Cardiac septum (tissue), 1 donor: ENCODE results near the gene GUCA2A. TPM values are rescaled to one million over a fixed set of nuclear protein-coding genes. Genes with fewer than 3 reads are reported as not detected.
"Not testable (repeated sequence)": the region's sequence is repeated elsewhere in the genome, so short reads cannot be mapped to it uniquely, and the experiment has no call there.

Source experiments
- DNase-seq: peaks from one replicate; pipeline ENCODE4 v3.0.0-alpha.2; 2020; ENCODE audit warnings: low spot score
- intact Hi-C: fragments of 100-400 bp; cut with DNase I; formaldehyde crosslinking; loops from one replicate; pipeline ENCODE4 v1.14.0; 2022
- long read RNA-seq: library from polyadenylated mRNA; unstranded; transcript quantifications from one replicate; pipeline ENCODE4 v2.0.0, GENCODE V29; 2021
- total RNA-seq: library from RNA; stranded (reverse); fragmentation: NEBNext Ultra II Directional; extraction: Animal tissue kit (Norgen Biotek cat#: 25700); gene quantifications from one replicate; pipeline ENCODE4 v1.2.1, GENCODE V29; 2021
- donor health status: DM: no; HTN: no; CAD: no.

The GUCA2A gene
- not detected for total RNA-seq
- long read RNA-seq: 0 reads

- intact Hi-C loops: no loop called here
- no peak for DNase-seq
These were observed at the start of gene GUCA2A for GRCh38 chr1:42164551-42165420. TSS of gene GUCA2A (minus strand) at chr1:42164745. CDS start at chr1:42164712, 33 bp downstream.

GRCh38 chr1:42211224-42211623, 46.7 kb upstream of the GUCA2A start:
- intact Hi-C loops: no loop called here

GRCh38 chr1:42210421-42211133, 46.0 kb upstream of the GUCA2A start:
- DNase-seq: no peak
- intact Hi-C loops: no loop called here

More at GRCh38 chr1:42211224-42211623, 46.7 kb upstream of the GUCA2A start:
- DNase-seq: no peak

- DNase-seq: no peak
- intact Hi-C loops: no loop called here
These were observed 45.1 kb upstream of the GUCA2A start for GRCh38 chr1:42209526-42210251.

- intact Hi-C loops, DNase-seq: not testable (repeated sequence)
These were observed 42.4 kb upstream of the GUCA2A start for GRCh38 chr1:42206930-42207329.

GRCh38 chr1:42206164-42206563, 41.6 kb upstream of the GUCA2A start:
- DNase-seq: no peak
- intact Hi-C loops: no loop called here

GRCh38 chr1:42201986-42202385, 37.4 kb upstream of the GUCA2A start:
- intact Hi-C loops: no loop called here
- DNase-seq: no peak

GRCh38 chr1:42198251-42198650, 33.7 kb upstream of the GUCA2A start:
- intact Hi-C loops: no loop called here
- no peak for DNase-seq

GRCh38 chr1:42195841-42196240, 31.3 kb upstream of the GUCA2A start:
- no peak for DNase-seq
- intact Hi-C loops: no loop called here

- DNase-seq: no peak
- intact Hi-C loops: no loop called here
These were observed 27.6 kb upstream of the GUCA2A start for GRCh38 chr1:42192106-42192505.

GRCh38 chr1:42191319-42191718, 26.8 kb upstream of the GUCA2A start:
- no peak for DNase-seq
- intact Hi-C loops: no loop called here

- intact Hi-C loops: no loop called here
- DNase-seq: no peak
These were observed 25.6 kb upstream of the GUCA2A start for GRCh38 chr1:42189931-42190853.

- DNase-seq: no peak
- intact Hi-C loops: no loop called here
These were observed 21.6 kb upstream of the GUCA2A start for GRCh38 chr1:42186152-42186551.

GRCh38 chr1:42184616-42185015, 20.1 kb upstream of the GUCA2A start:
- intact Hi-C loops: no loop called here
- no peak for DNase-seq

- no peak for DNase-seq
- intact Hi-C loops: no loop called here
These were observed 19.4 kb upstream of the GUCA2A start for GRCh38 chr1:42183957-42184268.

GRCh38 chr1:42183210-42183956, 18.8 kb upstream of the GUCA2A start:
- no peak for DNase-seq
- intact Hi-C loops: no loop called here

GRCh38 chr1:42181687-42182086, 17.1 kb upstream of the GUCA2A start:
- DNase-seq: no peak
- intact Hi-C loops: no loop called here

GRCh38 chr1:42179900-42180329, 15.4 kb upstream of the GUCA2A start:
- DNase-seq: no peak
- intact Hi-C loops: loop anchor here (10.0 kb wide), 1 partner anchor 605 kb away; no protein-coding TSS in a partner anchor
